ENCODE data around the gene EGFL7. TPM values are rescaled to one million over a fixed set of nuclear protein-coding genes. Genes with fewer than 3 reads are reported as not detected.

The EGFL7 gene
- total RNA-seq, 1 donor from 2014 or later, result 16.5 TPM

DNA sequence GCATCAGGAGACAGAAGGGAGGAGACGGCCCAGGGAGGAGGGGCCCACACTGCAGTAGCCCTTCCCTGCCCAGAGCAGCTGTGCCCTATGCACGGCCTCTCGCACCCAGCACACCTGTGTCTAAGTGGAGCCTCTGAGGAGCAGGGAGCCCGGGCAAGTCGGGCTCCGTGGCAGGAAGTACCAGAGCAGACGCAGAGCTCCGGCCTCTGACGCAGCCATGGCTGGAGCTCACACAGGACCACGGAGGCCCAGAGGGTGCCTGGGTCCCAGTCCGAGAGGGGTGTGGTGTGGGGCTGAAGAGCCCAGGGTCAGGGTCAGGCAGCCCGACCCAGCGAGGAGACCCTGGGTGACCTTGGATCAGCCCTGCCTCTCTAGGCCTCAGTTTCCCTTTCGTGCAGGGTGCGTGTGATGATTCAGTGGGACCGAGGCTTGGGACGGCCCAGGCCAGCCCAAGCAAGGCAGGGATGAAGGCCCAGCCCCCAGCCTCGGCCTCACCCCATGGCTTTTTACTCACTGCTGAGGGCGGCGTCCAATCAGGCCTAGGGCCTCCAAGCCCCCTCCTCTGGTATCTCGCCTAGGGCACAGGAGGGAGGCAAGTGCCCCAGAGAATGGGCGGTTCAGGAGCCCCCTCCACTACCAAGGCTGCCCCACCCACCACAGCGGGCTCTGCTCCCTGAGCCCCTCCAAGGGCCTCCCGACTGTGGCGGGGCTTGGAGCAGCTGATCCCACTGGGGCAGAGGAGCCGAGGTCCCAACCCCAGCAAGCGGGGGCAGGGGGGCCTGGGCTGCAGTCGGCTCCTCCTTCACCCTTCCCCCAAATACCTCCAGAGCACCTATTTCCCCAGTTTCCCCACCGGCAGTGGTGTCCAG, 28.8 kb downstream of the EGFL7 start:
- no peak overlapping the region for H3K27ac Mint-ChIP-seq
- H3K4me3 Mint-ChIP-seq, result no peak overlapping the region

DNA sequence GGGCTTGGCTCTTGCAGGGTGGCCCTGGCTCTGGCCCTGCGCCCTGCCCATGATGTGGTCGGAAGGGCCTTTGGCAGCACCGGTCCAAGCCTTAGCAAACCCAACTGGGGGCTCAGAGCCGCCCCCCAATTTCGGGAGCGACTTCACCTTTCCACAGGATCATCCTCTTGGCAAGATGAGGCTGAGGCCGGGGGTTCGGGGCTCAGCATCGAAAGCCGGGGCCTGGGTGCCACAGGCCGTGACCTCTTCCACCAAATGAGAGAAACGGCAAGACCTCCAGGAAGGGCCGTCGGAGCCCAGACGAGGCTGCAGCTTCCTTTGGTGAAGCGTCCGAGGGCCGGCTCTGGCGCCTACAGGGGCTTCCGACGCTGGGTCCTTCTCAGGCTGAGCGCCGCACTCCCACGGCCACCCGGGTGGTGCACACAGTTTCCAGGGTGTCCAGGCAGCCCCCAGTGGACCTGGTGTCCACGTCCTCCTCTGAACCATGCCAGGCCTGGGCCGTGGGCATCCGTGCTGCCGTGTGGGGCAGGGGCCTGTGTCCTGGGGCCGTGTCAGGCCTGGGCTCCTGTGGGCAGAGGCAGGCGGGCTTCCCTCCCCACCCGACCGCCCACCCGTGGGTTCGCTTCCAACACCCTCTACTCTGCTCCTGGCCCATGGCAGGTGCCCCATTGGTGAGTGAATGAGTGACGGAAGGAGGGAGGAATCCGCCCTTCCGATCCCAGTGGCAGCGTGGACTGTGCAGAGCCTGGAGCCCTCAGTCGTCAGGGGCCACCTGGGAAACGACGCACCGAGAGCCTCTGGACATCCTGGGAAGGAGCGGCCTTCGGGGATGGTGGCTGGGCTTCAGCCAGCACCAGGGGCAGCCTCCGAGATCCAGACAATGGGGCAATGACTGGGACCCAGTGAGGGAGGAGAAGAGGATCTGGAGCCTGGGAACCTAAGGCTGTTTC, 29.7 kb downstream of the EGFL7 start:
- Mint-ChIP-seq H3K4me1 (peaks cover 17% of the 10 kb centered on the region), H3K9me3 (no peaks in the 10 kb centered on the region), H3K27ac (no peak overlapping the region), H3K4me3 (peak overlapping the region; percentile 3), H3K27me3 (ENCODE audit: insufficient read depth, low read depth) (peaks cover 8% of the 10 kb centered on the region), H3K36me3 (no peaks in the 10 kb centered on the region)
- Histone ChIP-seq H3K9me3 (ENCODE audit: low read depth) (no peaks in the 10 kb centered on the region), H3F3A (ENCODE audit: low read depth) (peaks cover 15% of the 10 kb centered on the region), H3K4me2 (peak overlapping the region; percentile 31), H3K36me3 (no peaks in the 10 kb centered on the region), H3K9ac (no peak overlapping the region), H3K27me3 (peaks cover 24% of the 10 kb centered on the region), H3K4me1 (peaks cover 16% of the 10 kb centered on the region), H3K27ac (no peak overlapping the region), H3K79me2 (ENCODE audit: low read depth) (no peaks in the 10 kb centered on the region), H2AFZ (replicated peaks) (no peak overlapping the region), H4K20me1 (ENCODE audit: low read depth) (peaks cover 7% of the 10 kb centered on the region), H3K4me3 (no peak overlapping the region)
- no peak for TF ChIP-seq EZH2 (IDR thresholded peaks at IDR 0.05)
- TF ChIP-seq, protein P1, sequence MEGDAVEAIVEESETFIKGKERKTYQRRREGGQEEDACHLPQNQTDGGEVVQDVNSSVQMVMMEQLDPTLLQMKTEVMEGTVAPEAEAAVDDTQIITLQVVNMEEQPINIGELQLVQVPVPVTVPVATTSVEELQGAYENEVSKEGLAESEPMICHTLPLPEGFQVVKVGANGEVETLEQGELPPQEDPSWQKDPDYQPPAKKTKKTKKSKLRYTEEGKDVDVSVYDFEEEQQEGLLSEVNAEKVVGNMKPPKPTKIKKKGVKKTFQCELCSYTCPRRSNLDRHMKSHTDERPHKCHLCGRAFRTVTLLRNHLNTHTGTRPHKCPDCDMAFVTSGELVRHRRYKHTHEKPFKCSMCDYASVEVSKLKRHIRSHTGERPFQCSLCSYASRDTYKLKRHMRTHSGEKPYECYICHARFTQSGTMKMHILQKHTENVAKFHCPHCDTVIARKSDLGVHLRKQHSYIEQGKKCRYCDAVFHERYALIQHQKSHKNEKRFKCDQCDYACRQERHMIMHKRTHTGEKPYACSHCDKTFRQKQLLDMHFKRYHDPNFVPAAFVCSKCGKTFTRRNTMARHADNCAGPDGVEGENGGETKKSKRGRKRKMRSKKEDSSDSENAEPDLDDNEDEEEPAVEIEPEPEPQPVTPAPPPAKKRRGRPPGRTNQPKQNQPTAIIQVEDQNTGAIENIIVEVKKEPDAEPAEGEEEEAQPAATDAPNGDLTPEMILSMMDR (IDR thresholded peaks at IDR 0.05), result no peak
- no peak for TF ChIP-seq EZH2phosphoT487 (IDR thresholded peaks at IDR 0.05)
- no peak for DNase-seq (ENCODE audit: low spot score)

More for the DNA sequence above, 28.8 kb downstream of the EGFL7 start:
- Histone ChIP-seq H3K36me3 (no peaks in the 10 kb centered on the region), H3K4me3 (no peak overlapping the region), H3K27ac (no peak overlapping the region), H4K20me1 (ENCODE audit: low read depth) (peaks cover 7% of the 10 kb centered on the region), H2AFZ (replicated peaks) (no peak overlapping the region), H3F3A (ENCODE audit: low read depth) (peaks cover 21% of the 10 kb centered on the region), H3K79me2 (ENCODE audit: low read depth) (no peaks in the 10 kb centered on the region), H3K4me2 (peak overlapping the region; percentile 31), H3K27me3 (peaks cover 33% of the 10 kb centered on the region), H3K9ac (no peak overlapping the region), H3K9me3 (ENCODE audit: low read depth) (no peaks in the 10 kb centered on the region), H3K4me1 (peaks cover 22% of the 10 kb centered on the region)
- peak; percentile 51 for DNase-seq (ENCODE audit: low spot score)
- Mint-ChIP-seq H3K9me3 (no peaks in the 10 kb centered on the region), H3K27me3 (ENCODE audit: insufficient read depth, low read depth) (peaks cover 6% of the 10 kb centered on the region), H3K36me3 (no peaks in the 10 kb centered on the region), H3K4me1 (peaks cover 14% of the 10 kb centered on the region)
- TF ChIP-seq EZH2 (IDR thresholded peaks at IDR 0.05) (no peak), EZH2phosphoT487 (IDR thresholded peaks at IDR 0.05) (no peak)
- TF ChIP-seq, protein P1 (IDR thresholded peaks at IDR 0.05), result no peak

DNA sequence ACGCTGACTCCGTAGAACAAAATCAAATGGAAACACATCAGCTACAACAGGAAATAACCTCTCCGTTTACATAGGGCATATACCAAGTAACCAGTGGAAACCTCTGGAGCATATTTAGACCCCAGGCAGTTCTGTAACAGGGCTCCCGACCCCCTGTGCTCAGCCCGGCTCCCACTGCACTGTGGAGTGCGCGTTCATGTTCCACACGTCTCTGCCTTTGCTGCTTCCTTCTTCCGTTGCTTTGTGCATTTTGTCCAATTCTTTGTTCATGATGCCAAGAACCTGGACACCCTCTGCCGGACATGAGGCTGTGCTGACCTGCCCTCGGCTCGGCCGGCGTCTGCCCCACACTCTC, 30.4 kb downstream of the EGFL7 start:
- Histone ChIP-seq H3K4me1 (peaks cover 11% of the 10 kb centered on the region), H3K4me3 (no peak overlapping the region), H3K4me2 (no peak overlapping the region), H3K79me2 (ENCODE audit: low read depth) (no peaks in the 10 kb centered on the region), H2AFZ (replicated peaks) (no peak overlapping the region), H4K20me1 (ENCODE audit: low read depth) (peaks cover 3% of the 10 kb centered on the region), H3K27me3 (peaks cover 17% of the 10 kb centered on the region), H3K9me3 (ENCODE audit: low read depth) (no peaks in the 10 kb centered on the region), H3K9ac (no peak overlapping the region), H3K36me3 (no peaks in the 10 kb centered on the region), H3F3A (ENCODE audit: low read depth) (peaks cover 9% of the 10 kb centered on the region), H3K27ac (no peak overlapping the region)
- Mint-ChIP-seq H3K27ac (peak overlapping the region; percentile 4), H3K27me3 (ENCODE audit: insufficient read depth, low read depth) (peaks cover 10% of the 10 kb centered on the region), H3K4me3 (peak overlapping the region; percentile 3), H3K36me3 (no peaks in the 10 kb centered on the region), H3K4me1 (peaks cover 21% of the 10 kb centered on the region), H3K9me3 (no peaks in the 10 kb centered on the region)
- no peak for DNase-seq (ENCODE audit: low spot score)
- TF ChIP-seq EZH2phosphoT487 (IDR thresholded peaks at IDR 0.05) (no peak), EZH2 (IDR thresholded peaks at IDR 0.05) (no peak)
- TF ChIP-seq, protein P1 (IDR thresholded peaks at IDR 0.05), result no peak
